Measurements from ENCODE around the gene KSR2.

Gene KSR2

DNA sequence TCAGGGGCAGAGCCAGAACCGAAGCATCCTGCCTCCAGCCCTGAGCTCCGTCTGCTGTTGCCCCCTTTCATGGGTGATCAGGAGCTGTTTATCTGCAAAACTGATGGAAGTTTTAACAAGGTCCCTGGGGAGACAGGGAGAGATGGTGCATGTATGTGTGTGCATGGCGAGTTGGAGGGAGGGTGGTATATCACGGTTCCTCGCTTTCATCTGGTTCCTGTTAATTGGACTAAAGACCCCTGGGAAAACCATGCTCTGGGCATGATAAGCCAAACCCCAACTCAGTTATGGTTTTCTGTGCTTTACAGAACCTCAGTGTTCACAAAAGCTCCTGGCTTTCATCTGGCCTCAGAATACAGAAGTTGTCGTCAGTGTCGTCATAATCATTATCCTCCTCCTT lies 133.6 kb downstream of the KSR2 start:
- Histone ChIP-seq H3K4me3 (ENCODE audit: low read depth, low read length) (no peak overlapping the region), H3K9me3 (ENCODE audit: control insufficient read depth, insufficient read depth, low read depth, low read length) (no peaks in the 10 kb centered on the region), H3K4me1 (ENCODE audit: control insufficient read depth, insufficient read depth, low read length) (no peaks in the 10 kb centered on the region), H3K36me3 (ENCODE audit: control insufficient read depth in 2 of 2, insufficient read depth in 1 of 2, low read length in 2 of 2) (no peaks in the 10 kb centered on the region), H3K27ac (ENCODE audit: extremely low read depth, low read depth, low read length) (no peak overlapping the region)
- ChIA-PET CTCF (interaction anchor here (0.9 to 10.2 kb wide), 4 partner anchors 14 to 622 kb away, joined by 4 to 125 read pairs (median 9); no protein-coding TSS in a partner anchor), POLR2A (interaction anchor here (0.5 kb wide), 1 partner anchor 602 kb away, joined by 5 read pairs; no protein-coding TSS in a partner anchor)
- TF ChIP-seq REPIN1 (tag by site-specific recombination; IDR thresholded peaks at IDR 0.05; ENCODE audit: low read depth): no peak
- no peak for TF ChIP-seq OSR2 (tag by site-specific recombination; IDR thresholded peaks at IDR 0.05)
- TF ChIP-seq OVOL3 (tag by site-specific recombination; IDR thresholded peaks at IDR 0.05): no peak
- TF ChIP-seq, protein P1, sequence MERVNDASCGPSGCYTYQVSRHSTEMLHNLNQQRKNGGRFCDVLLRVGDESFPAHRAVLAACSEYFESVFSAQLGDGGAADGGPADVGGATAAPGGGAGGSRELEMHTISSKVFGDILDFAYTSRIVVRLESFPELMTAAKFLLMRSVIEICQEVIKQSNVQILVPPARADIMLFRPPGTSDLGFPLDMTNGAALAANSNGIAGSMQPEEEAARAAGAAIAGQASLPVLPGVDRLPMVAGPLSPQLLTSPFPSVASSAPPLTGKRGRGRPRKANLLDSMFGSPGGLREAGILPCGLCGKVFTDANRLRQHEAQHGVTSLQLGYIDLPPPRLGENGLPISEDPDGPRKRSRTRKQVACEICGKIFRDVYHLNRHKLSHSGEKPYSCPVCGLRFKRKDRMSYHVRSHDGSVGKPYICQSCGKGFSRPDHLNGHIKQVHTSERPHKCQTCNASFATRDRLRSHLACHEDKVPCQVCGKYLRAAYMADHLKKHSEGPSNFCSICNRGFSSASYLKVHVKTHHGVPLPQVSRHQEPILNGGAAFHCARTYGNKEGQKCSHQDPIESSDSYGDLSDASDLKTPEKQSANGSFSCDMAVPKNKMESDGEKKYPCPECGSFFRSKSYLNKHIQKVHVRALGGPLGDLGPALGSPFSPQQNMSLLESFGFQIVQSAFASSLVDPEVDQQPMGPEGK (tag by site-specific recombination; IDR thresholded peaks at IDR 0.05): no peak
- no peak for TF ChIP-seq TCF7L2 (IDR thresholded peaks at IDR 0.05; ENCODE audit: borderline replicate concordance, low read depth, low read length)
- TF ChIP-seq, protein P2, sequence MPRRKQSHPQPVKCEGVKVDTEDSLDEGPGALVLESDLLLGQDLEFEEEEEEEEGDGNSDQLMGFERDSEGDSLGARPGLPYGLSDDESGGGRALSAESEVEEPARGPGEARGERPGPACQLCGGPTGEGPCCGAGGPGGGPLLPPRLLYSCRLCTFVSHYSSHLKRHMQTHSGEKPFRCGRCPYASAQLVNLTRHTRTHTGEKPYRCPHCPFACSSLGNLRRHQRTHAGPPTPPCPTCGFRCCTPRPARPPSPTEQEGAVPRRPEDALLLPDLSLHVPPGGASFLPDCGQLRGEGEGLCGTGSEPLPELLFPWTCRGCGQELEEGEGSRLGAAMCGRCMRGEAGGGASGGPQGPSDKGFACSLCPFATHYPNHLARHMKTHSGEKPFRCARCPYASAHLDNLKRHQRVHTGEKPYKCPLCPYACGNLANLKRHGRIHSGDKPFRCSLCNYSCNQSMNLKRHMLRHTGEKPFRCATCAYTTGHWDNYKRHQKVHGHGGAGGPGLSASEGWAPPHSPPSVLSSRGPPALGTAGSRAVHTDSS (tag by site-specific recombination; IDR thresholded peaks at IDR 0.05): no peak
- TF ChIP-seq ZNF416 (tag by site-specific recombination; IDR thresholded peaks at IDR 0.05): no peak
- no peak for TF ChIP-seq ZNF623 (tag by site-specific recombination; IDR thresholded peaks at IDR 0.05)
- TF ChIP-seq, protein P3, sequence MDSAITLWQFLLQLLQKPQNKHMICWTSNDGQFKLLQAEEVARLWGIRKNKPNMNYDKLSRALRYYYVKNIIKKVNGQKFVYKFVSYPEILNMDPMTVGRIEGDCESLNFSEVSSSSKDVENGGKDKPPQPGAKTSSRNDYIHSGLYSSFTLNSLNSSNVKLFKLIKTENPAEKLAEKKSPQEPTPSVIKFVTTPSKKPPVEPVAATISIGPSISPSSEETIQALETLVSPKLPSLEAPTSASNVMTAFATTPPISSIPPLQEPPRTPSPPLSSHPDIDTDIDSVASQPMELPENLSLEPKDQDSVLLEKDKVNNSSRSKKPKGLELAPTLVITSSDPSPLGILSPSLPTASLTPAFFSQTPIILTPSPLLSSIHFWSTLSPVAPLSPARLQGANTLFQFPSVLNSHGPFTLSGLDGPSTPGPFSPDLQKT (IDR thresholded peaks at IDR 0.05; ENCODE audit: borderline replicate concordance, low read depth, low read length): no peak
- no peak for TF ChIP-seq ZNF530 (tag by site-specific recombination; IDR thresholded peaks at IDR 0.05; ENCODE audit: low read depth)

DNA sequence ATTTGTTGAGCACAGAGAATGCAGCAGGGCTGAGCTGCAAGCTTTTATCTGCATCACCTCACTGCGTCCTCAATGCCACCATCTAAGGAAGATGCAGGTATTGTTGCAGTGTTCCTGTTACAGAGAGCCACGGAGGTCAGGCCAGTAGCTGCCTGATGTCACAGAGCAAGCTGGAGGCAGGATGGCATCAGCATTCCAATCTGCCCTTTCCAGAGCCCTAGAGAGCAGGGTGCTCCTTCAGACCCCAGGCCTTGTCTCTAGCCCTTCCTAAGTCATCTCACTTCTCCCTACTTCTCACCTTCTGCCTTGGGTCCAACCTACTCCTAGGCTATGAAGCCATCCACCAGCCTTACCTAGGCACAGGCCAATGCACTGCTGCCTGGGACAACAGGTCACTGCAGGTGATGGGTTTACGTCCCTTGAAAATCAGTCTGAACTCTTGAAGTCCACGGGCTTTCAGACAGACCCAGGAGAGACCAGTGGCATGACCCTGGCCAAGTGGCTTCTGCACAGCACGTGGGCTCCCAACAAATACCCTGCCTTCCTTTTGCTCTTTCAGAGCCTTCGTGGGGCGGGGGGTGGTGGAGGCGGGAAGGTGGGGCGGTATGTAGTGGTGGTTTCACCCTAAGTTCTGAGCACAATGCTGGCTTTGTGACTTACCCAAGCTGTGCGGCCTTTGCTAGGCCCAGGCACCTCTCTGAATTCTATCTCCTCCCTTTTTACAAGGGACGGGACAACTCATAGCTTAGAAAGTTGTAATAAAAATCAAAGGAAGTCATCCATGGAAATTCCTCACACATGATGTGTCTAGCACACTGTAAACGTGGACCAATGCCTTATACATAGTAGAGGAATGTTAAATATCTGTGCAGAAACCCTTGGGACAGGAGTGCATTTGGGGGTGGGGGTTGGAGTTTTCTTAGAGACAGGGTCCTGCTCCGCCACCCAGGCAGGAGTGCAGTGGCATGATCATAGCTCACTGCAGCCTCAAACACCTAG lies 136.0 kb downstream of the KSR2 start:
- H3K9me3 ChIP-seq (ENCODE audit: control insufficient read depth, insufficient read depth, low read depth, low read length): no peaks in the 10 kb centered on the region
- no peak overlapping the region for H3K27ac ChIP-seq (ENCODE audit: extremely low read depth, low read depth, low read length)
- ChIA-PET POLR2A (no interaction called here), CTCF (interaction anchor here (0.6 to 10.2 kb wide), 6 partner anchors 17 to 466 kb away, joined by 3 to 125 read pairs (median 6); no protein-coding TSS in a partner anchor)
- no peak overlapping the region for H3K4me3 ChIP-seq (ENCODE audit: low read depth, low read length)
- no peaks in the 10 kb centered on the region for H3K4me1 ChIP-seq (ENCODE audit: control insufficient read depth, insufficient read depth, low read length)
- no peaks in the 10 kb centered on the region for H3K36me3 ChIP-seq (ENCODE audit: control insufficient read depth in 2 of 2, insufficient read depth in 1 of 2, low read length in 2 of 2)
- no peak for TF ChIP-seq ZNF785 (tag by site-specific recombination; IDR thresholded peaks at IDR 0.05)
- TF ChIP-seq ZNF223 (tag by site-specific recombination; IDR thresholded peaks at IDR 0.05): no peak
- TF ChIP-seq KLF8 (tag by site-specific recombination; IDR thresholded peaks at IDR 0.05): no peak
- TF ChIP-seq ZNF292 (tag by site-specific recombination; IDR thresholded peaks at IDR 0.05; ENCODE audit: borderline replicate concordance, low read depth): no peak
- no peak for TF ChIP-seq GLIS2 (tag by site-specific recombination; IDR thresholded peaks at IDR 0.05)
- TF ChIP-seq ZNF624 (tag by site-specific recombination; IDR thresholded peaks at IDR 0.05): no peak
- no peak for TF ChIP-seq GLI2 (tag by site-specific recombination; IDR thresholded peaks at IDR 0.05; ENCODE audit: borderline replicate concordance, low read depth)
- TF ChIP-seq SP7 (tag by site-specific recombination; IDR thresholded peaks at IDR 0.05): no peak
- TF ChIP-seq ZNF571 (tag by site-specific recombination; IDR thresholded peaks at IDR 0.05): no peak
- TF ChIP-seq TCF7L2 (IDR thresholded peaks at IDR 0.05; ENCODE audit: borderline replicate concordance, low read depth, low read length): no peak
- TF ChIP-seq ZNF501 (tag by site-specific recombination; IDR thresholded peaks at IDR 0.05): no peak
- no peak for TF ChIP-seq ZNF660 (tag by site-specific recombination; IDR thresholded peaks at IDR 0.05)
- TF ChIP-seq ZNF658 (tag by site-specific recombination; IDR thresholded peaks at IDR 0.05): no peak
- TF ChIP-seq ZNF140 (tag by site-specific recombination; IDR thresholded peaks at IDR 0.05): no peak
- TF ChIP-seq, protein P4, sequence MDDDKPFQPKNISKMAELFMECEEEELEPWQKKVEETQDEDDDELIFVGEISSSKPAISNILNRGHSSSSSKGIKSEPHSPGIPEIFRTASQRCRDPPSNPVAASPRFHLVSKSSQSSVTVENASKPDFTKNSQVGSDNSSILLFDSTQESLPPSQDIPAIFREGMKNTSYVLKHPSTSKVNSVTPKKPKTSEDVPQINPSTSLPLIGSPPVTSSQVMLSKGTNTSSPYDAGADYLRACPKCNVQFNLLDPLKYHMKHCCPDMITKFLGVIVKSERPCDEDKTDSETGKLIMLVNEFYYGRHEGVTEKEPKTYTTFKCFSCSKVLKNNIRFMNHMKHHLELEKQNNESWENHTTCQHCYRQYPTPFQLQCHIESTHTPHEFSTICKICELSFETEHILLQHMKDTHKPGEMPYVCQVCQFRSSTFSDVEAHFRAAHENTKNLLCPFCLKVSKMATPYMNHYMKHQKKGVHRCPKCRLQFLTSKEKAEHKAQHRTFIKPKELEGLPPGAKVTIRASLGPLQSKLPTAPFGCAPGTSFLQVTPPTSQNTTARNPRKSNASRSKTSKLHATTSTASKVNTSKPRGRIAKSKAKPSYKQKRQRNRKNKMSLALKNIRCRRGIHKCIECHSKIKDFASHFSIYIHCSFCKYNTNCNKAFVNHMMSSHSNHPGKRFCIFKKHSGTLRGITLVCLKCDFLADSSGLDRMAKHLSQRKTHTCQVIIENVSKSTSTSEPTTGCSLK (tag by site-specific recombination; IDR thresholded peaks at IDR 0.05): no peak
- TF ChIP-seq, protein P5, sequence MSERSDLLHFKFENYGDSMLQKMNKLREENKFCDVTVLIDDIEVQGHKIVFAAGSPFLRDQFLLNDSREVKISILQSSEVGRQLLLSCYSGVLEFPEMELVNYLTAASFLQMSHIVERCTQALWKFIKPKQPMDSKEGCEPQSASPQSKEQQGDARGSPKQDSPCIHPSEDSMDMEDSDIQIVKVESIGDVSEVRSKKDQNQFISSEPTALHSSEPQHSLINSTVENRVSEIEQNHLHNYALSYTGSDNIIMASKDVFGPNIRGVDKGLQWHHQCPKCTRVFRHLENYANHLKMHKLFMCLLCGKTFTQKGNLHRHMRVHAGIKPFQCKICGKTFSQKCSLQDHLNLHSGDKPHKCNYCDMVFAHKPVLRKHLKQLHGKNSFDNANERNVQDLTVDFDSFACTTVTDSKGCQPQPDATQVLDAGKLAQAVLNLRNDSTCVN (tag by site-specific recombination; optimal IDR thresholded peaks at IDR 0.05): no peak

All from HEK293 (cell line).